Gastrocnemius medialis (tissue), 4 donors: Measurements from ENCODE around the gene IL26. TPM values are rescaled to one million over a fixed set of nuclear protein-coding genes. Genes with fewer than 3 reads are reported as not detected.

ENCODE experiments used
- ATAC-seq, 2 donors: fragments of 150-250 bp; one replicate each; pipeline ENCODE4 v1.9.1; 2016
- DNase-seq, 2 donors: peaks; one replicate each; pipeline ENCODE4 v3.0.0-alpha.2; 2019
- H3K27ac ChIP-seq, 4 donors: fragments of 200-600 bp; sonication (generic); 1 replicate in 1 of 4; 2 replicates in 3 of 4; pipeline ENCODE4 v1.5.1; 2016 to 2018; ENCODE audit warnings: mild to moderate bottlenecking in 2 of 4, moderate library complexity in 1 of 4
- H3K27me3 ChIP-seq, 3 donors: fragments of 200-600 bp; sonication (generic) in 2 of 3; 1 replicate in 1 of 3; 2 replicates in 2 of 3; pipeline versions ENCODE4 v1.5.1 to v1.6.0; 2016 to 2019; ENCODE audit warnings: mild to moderate bottlenecking in 1 of 3, moderate library complexity in 1 of 3
- H3K36me3 ChIP-seq, 2 donors: fragments of 200-600 bp; sonication (generic) in 1 of 2; one replicate each; pipeline ENCODE4 v1.5.1; 2017 to 2018
- H3K4me1 ChIP-seq, 2 donors: fragments of 200-600 bp; sonication (generic) in 1 of 2; one replicate each; pipeline ENCODE4 v1.5.1; 2016 to 2017; ENCODE audit warnings: mild to moderate bottlenecking in 2 of 2
- H3K4me3 ChIP-seq, 4 donors: fragments of 200-600 bp; sonication (generic) in 3 of 4; 1 replicate in 1 of 4; 2 replicates in 3 of 4; pipeline ENCODE4 v1.5.1; 2016 to 2019; ENCODE audit warnings: mild to moderate bottlenecking in 2 of 4
- H3K9me3 ChIP-seq, 3 donors: fragments of 200-600 bp; sonication (generic) in 2 of 3; 1 replicate in 1 of 3; 2 replicates in 2 of 3; pipeline ENCODE4 v1.5.1; 2016 to 2019
- POLR2A ChIP-seq, 2 donors: fragments of 450-650 bp; IDR thresholded peaks; one replicate each; pipeline ENCODE4 v1.6.1; 2017; ENCODE audit warnings: antibody characterized with exemption in 2 of 2, mild to moderate bottlenecking in 2 of 2, moderate library complexity in 2 of 2
- in situ Hi-C, 4 donors: fragments of 200-750 bp; cut with MboI; loops; one replicate each; pipeline versions ENCODE4 v1.15.0 to v1.8.0; 2017; ENCODE audit warnings: low sequenced_read_pairs in 4 of 4
- intact Hi-C: fragments of 100-400 bp; cut with DNase I; formaldehyde crosslinking; loops from one replicate; pipeline ENCODE4 v1.15.1; 2023; ENCODE audit warnings: low total_unique reads
- total RNA-seq, 4 donors: library from RNA; depleted of rRNA; stranded (reverse); fragments of >200 nt; gene quantifications; one replicate each; pipeline versions ENCODE4 v1.1.0 to v1.2.3, GENCODE V29; 2016
- TF ChIP-seq, protein P1 (sequence below), 5 experiments: fragments of 450-650 bp in 3 of 5; fragments of 200-600 bp in 2 of 5; sonication (generic) in 2 of 5; IDR thresholded peaks in 4 of 5; conservative IDR thresholded peaks in 1 of 5; 1 replicate in 4 of 5; 2 replicates in 1 of 5; pipeline ENCODE4 v1.5.1; 2016 to 2019; ENCODE audit warnings: antibody characterized with exemption in 5 of 5, mild to moderate bottlenecking in 3 of 5, moderate library complexity in 3 of 5

Gene IL26
- total RNA-seq, 4 donors from 2014 or later = not detected

DNA sequence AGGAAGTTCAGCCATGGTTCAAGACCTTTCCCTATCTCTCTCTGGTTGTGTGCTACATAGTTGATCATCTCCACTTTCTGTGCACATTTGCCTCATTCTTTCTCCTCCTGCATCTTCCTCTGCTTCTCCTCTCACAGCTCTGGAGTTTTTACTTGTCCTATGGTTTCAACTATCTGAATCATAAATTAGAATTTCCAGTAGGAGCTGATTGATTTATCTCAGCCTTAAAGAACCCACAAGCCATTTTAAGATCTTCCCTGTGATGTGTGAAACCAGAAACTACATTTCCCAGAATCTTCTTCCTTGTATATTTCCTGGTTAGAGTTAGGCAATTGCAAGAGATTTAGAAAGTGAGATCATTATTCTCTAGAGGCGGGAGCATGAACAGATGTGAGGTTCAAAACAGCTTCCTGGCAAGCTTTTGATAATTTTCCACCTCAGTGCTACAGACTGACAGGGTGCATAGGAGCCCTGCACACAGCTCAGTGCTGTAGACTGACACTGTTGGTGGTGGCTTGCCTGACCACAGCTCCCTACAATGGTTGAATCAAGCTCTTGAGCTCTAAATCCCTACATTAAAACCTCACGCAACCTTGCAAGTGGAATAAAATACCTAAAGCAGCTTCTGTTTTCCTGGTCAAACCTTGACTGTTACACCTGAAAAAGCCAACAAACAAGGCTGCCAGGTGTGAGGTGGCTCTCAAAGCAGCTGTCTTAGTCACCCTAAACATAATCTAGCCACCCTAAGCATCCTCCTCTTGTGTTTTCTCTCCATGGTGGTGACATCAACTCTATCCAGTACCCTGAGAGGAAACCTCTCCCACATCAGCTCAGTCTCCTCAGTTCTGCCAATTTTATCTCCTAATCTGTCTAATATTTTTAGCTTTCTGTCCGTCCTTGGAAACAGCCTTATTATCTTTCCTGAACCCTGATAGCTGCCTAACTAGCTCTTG is 44.5 kb downstream of the IL26 start:
- Histone ChIP-seq H3K36me3 (no peaks in the 10 kb centered on the region), H3K27me3 (no peaks in the 10 kb centered on the region), H3K4me3 (no peak overlapping the region), H3K4me1 (no peaks in the 10 kb centered on the region), H3K27ac (no peak overlapping the region), H3K9me3 (no peaks in the 10 kb centered on the region)
- intact Hi-C loops (no loop called here), in situ Hi-C loops (no loop called here)
- no peak for DNase-seq
- ATAC-seq = peak in 1 of 2 donors; percentile 44
- TF ChIP-seq, protein P1, sequence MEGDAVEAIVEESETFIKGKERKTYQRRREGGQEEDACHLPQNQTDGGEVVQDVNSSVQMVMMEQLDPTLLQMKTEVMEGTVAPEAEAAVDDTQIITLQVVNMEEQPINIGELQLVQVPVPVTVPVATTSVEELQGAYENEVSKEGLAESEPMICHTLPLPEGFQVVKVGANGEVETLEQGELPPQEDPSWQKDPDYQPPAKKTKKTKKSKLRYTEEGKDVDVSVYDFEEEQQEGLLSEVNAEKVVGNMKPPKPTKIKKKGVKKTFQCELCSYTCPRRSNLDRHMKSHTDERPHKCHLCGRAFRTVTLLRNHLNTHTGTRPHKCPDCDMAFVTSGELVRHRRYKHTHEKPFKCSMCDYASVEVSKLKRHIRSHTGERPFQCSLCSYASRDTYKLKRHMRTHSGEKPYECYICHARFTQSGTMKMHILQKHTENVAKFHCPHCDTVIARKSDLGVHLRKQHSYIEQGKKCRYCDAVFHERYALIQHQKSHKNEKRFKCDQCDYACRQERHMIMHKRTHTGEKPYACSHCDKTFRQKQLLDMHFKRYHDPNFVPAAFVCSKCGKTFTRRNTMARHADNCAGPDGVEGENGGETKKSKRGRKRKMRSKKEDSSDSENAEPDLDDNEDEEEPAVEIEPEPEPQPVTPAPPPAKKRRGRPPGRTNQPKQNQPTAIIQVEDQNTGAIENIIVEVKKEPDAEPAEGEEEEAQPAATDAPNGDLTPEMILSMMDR (IDR thresholded peaks at IDR 0.05 in 4 of 5, conservative IDR thresholded peaks at IDR 0.05 in 1 of 5) = no peak
- TF ChIP-seq POLR2A (IDR thresholded peaks at IDR 0.05) = no peak

DNA sequence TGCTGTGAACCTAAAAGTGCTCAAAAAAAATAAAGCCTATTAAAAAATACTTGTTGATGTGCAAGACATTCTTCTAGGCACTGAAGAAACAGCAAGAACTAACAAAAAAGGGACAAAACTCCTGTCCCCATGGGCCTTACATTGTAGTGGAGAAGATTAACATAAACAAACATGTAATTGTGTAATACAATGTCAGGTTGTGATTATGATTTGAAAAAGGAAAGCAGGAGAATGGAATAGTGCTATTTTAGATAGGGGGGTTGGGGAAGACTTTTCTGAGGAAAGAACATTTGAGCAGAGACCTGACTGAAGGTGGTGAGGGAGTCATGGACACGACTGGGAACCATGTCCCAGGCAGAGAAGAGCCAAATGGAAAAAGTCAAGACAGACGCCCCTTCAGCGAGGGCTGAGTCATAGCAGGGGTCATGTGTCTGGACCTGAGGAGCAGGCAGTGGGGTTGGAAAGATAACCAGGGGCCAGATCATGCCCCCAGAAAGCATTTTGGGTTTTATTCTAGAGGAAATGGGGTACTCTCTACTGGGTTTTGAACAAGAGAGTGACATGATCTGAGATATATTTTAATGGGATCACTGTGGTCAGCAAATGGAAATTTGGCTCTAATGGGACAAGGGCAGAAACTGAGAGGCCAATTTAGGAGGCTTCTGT is 46.7 kb downstream of the IL26 start:
- ATAC-seq = no peak
- TF ChIP-seq, protein P1 (IDR thresholded peaks at IDR 0.05 in 4 of 5, conservative IDR thresholded peaks at IDR 0.05 in 1 of 5) = no peak
- TF ChIP-seq POLR2A (IDR thresholded peaks at IDR 0.05) = no peak
- Histone ChIP-seq H3K9me3 (no peaks in the 10 kb centered on the region), H3K4me1 (no peaks in the 10 kb centered on the region), H3K27ac (no peak overlapping the region), H3K36me3 (no peaks in the 10 kb centered on the region), H3K4me3 (no peak overlapping the region), H3K27me3 (no peaks in the 10 kb centered on the region)
- intact Hi-C loops (no loop called here), in situ Hi-C loops (no loop called here)
- no peak for DNase-seq

DNA sequence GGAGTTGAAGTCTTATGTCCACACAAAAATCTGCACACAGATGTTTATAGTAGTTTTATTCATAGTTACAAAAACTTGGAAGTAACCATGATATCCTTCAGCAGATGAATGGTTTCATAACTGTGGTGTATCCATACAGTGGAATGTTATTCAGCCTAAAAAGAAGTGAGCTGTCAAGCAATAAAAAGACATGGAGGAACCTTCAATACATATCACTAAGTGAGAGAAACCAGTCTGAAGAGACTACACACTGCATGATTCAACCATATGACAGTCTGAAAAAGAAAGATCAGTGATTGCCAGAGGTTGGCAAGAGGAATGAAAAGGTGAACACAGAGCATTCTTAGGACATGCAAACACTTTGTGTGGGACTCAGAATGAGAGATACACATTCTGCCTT is 47.4 kb downstream of the IL26 start:
- Histone ChIP-seq H3K27ac (no peak overlapping the region), H3K27me3 (no peaks in the 10 kb centered on the region), H3K9me3 (no peaks in the 10 kb centered on the region), H3K36me3 (no peaks in the 10 kb centered on the region), H3K4me3 (no peak overlapping the region), H3K4me1 (no peaks in the 10 kb centered on the region)
- ATAC-seq = no peak
- TF ChIP-seq, protein P1 (IDR thresholded peaks at IDR 0.05 in 4 of 5, conservative IDR thresholded peaks at IDR 0.05 in 1 of 5) = no peak
- TF ChIP-seq POLR2A (IDR thresholded peaks at IDR 0.05) = no peak
- intact Hi-C loops (no loop called here), in situ Hi-C loops (no loop called here)
- no peak for DNase-seq

DNA sequence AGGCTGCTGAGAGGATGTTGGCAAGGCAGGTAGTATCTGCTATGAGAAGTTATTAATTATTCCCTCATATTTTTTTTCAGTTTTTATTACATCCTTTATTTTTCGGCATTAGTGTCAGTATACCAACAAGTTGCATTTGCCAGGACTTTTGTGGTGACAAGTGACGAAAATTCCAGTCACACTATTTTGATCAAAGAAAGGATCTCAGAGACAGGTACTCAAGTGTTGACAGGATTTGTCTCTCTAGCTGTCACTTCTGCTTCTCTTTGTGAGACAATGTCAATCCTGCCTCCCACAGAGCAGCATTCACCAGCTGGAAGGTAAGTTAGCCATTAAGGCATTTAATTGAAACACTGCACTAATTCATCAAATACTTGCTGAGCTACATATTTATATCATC is 48.0 kb downstream of the IL26 start:
- no peak for DNase-seq
- H3K4me3 ChIP-seq = no peak overlapping the region
- intact Hi-C loops (no loop called here), in situ Hi-C loops (no loop called here)
- no peaks in the 10 kb centered on the region for H3K9me3 ChIP-seq
- no peaks in the 10 kb centered on the region for H3K27me3 ChIP-seq
- H3K36me3 ChIP-seq = no peaks in the 10 kb centered on the region
- no peak overlapping the region for H3K27ac ChIP-seq
- no peaks in the 10 kb centered on the region for H3K4me1 ChIP-seq
- no peak for TF ChIP-seq POLR2A (IDR thresholded peaks at IDR 0.05)
- no peak for ATAC-seq

DNA sequence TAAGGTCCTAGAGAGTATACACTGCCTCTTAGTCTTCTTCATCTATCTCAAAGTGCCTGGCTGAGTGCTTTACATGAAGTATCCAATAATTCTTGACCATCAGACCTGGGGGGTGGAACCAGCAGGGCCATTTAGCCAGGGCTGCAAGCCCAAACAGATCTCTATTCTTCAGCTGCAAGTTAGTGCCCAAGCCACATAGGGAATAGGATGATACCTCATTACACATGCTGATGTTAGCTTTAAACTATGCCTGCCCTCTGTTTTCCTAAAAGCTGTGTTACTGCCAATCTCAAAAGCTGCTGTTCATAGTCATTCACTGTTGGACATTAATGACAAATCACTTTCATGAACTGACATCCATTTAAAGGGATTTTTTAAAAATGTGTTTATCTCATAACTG is 49.4 kb downstream of the IL26 start:
- no peaks in the 10 kb centered on the region for H3K36me3 ChIP-seq
- H3K27me3 ChIP-seq = no peaks in the 10 kb centered on the region
- ATAC-seq (no peak), DNase-seq (no peak)
- H3K9me3 ChIP-seq = no peaks in the 10 kb centered on the region
- in situ Hi-C loops (no loop called here), intact Hi-C loops (no loop called here)
- H3K4me1 ChIP-seq = no peaks in the 10 kb centered on the region
- H3K4me3 ChIP-seq = no peak overlapping the region
- no peak overlapping the region for H3K27ac ChIP-seq
- TF ChIP-seq POLR2A (IDR thresholded peaks at IDR 0.05) = no peak
